WTC11 (cell line): Measurements from ENCODE around the gene JAZF1. TPM values are rescaled to one million over a fixed set of nuclear protein-coding genes. Genes with fewer than 3 reads are reported as not detected.
A peak's percentile ranks its signal among the peaks of the same experiment; 100 is the strongest.

Experiments
- ATAC-seq: fragments of 200-7000 bp; cut with Tn5 transposase; 2 replicates; pipeline ENCODE4 v1.10.0; 2021; ENCODE audit warnings: mild to moderate bottlenecking, moderate library complexity
- CTCF ChIA-PET: fragments of 300-600 bp; sonication (Branson Sonifier 250); formaldehyde crosslinking; loops from one replicate; lab custom pipeline; 2021; ENCODE audit warnings: antibody characterized with exemption; lab: Charles Lee
- POLR2A ChIA-PET: fragments of 350-600 bp; sonication (Branson Sonifier 250); formaldehyde crosslinking; loops from one replicate; lab custom pipeline; 2021; ENCODE audit warnings: antibody characterized with exemption; lab: Charles Lee
- DNase-seq: peaks from one replicate; pipeline ENCODE4 v3.0.0; 2021; ENCODE audit warnings: low spot score
- H3K27ac Mint-ChIP-seq: 2 replicates; pipeline ENCODE4 v1.8.0; 2021; ENCODE audit warnings: mixed read lengths
- H3K27me3 Mint-ChIP-seq: 2 replicates; pipeline ENCODE4 v1.8.0; 2021; ENCODE audit warnings: low read depth, mild to moderate bottlenecking, moderate library complexity, mixed read lengths
- H3K36me3 Mint-ChIP-seq: 2 replicates; pipeline ENCODE4 v1.8.0; 2021; ENCODE audit warnings: mixed read lengths
- H3K4me1 Mint-ChIP-seq: 2 replicates; pipeline ENCODE4 v1.8.0; 2022; ENCODE audit warnings: mixed read lengths
- H3K4me3 Mint-ChIP-seq: 2 replicates; pipeline ENCODE4 v1.8.0; 2021; ENCODE audit warnings: mild to moderate bottlenecking, moderate library complexity, mixed read lengths
- H3K9me3 Mint-ChIP-seq: 2 replicates; pipeline ENCODE4 v1.8.0; 2021; ENCODE audit warnings: mixed read lengths
- AFF4 ChIP-seq: sonication (generic); formaldehyde crosslinking; IDR thresholded peaks from 2 replicates; pipeline ENCODE4 v1.8.1; 2023; ENCODE audit warnings: mild to moderate bottlenecking, missing genetic modification reagents, borderline replicate concordance
- ARID4B ChIP-seq: sonication (generic); formaldehyde crosslinking; IDR thresholded peaks from 2 replicates; pipeline ENCODE4 v1.8.0; 2023; ENCODE audit warnings: missing genetic modification reagents, mild to moderate bottlenecking, borderline replicate concordance
- ATF3 ChIP-seq: sonication (generic); formaldehyde crosslinking; conservative IDR thresholded peaks from 2 replicates; pipeline ENCODE4 v1.8.1; 2022; ENCODE audit warnings: mild to moderate bottlenecking, missing genetic modification reagents
- CREM ChIP-seq: sonication (generic); formaldehyde crosslinking; IDR thresholded peaks from 2 replicates; pipeline ENCODE4 v1.8.1; 2022; ENCODE audit warnings: mild to moderate bottlenecking, missing genetic modification reagents, moderate library complexity
- CTCF ChIP-seq: fragments of 200-600 bp; IDR thresholded peaks from 2 replicates; pipeline ENCODE4 v1.8.0; 2022; ENCODE audit warnings: antibody characterized with exemption
- GRHL2 ChIP-seq: fragments of 250-450 bp; sonication (Bioruptor Pico); IDR thresholded peaks from 2 replicates; pipeline ENCODE4 v1.8.0; 2022; ENCODE audit warnings: mild to moderate bottlenecking, moderate library complexity; ENCODE audit not compliant: insufficient replicate concordance, severe bottlenecking
- GTF2I ChIP-seq: fragments of 250-450 bp; sonication (Bioruptor Pico); conservative IDR thresholded peaks from 2 replicates; pipeline ENCODE4 v1.4.0; 2021; ENCODE audit warnings: mild to moderate bottlenecking
- MXD4 ChIP-seq: fragments of 250-450 bp; sonication (Bioruptor Pico); IDR thresholded peaks from 2 replicates; pipeline ENCODE4 v1.8.0; 2021; ENCODE audit warnings: mild to moderate bottlenecking, moderate library complexity, borderline replicate concordance
- NFATC4 ChIP-seq: fragments of 250-450 bp; sonication (Bioruptor Pico); IDR thresholded peaks from 2 replicates; pipeline ENCODE4 v1.9.0; 2021; ENCODE audit warnings: mild to moderate bottlenecking
- NFE2L1 ChIP-seq: sonication (generic); formaldehyde crosslinking; IDR thresholded peaks from 2 replicates; pipeline ENCODE4 v1.8.1; 2023; ENCODE audit warnings: missing genetic modification reagents
- NFYB ChIP-seq: sonication (generic); formaldehyde crosslinking; conservative IDR thresholded peaks from 2 replicates; pipeline ENCODE4 v1.8.0; 2022; ENCODE audit warnings: low read depth, missing genetic modification reagents
- SP1 ChIP-seq: sonication (generic); formaldehyde crosslinking; conservative IDR thresholded peaks from 2 replicates; pipeline ENCODE4 v1.8.1; 2022; ENCODE audit warnings: missing genetic modification reagents
- TEAD4 ChIP-seq: sonication (generic); formaldehyde crosslinking; IDR thresholded peaks from 2 replicates; pipeline ENCODE4 v1.8.0; 2022; ENCODE audit warnings: mild to moderate bottlenecking, missing genetic modification reagents
- USF1 ChIP-seq: sonication (generic); formaldehyde crosslinking; IDR thresholded peaks from 2 replicates; pipeline ENCODE4 v1.8.0; 2022; ENCODE audit warnings: mild to moderate bottlenecking, missing genetic modification reagents
- ZBTB21 ChIP-seq: sonication (generic); formaldehyde crosslinking; IDR thresholded peaks from 2 replicates; pipeline ENCODE4 v1.8.1; 2023; ENCODE audit warnings: mild to moderate bottlenecking, missing genetic modification reagents, borderline replicate concordance
- ZNF138 ChIP-seq: sonication (generic); formaldehyde crosslinking; conservative IDR thresholded peaks from 2 replicates; pipeline ENCODE4 v1.8.1; 2022; ENCODE audit warnings: mild to moderate bottlenecking, moderate library complexity, missing genetic modification reagents
- ZNF396 ChIP-seq: fragments of 250-450 bp; sonication (Bioruptor Pico); IDR thresholded peaks from 2 replicates; pipeline ENCODE4 v1.8.0; 2021; ENCODE audit warnings: mild to moderate bottlenecking, moderate library complexity, borderline replicate concordance
- ZNF425 ChIP-seq: fragments of 250-450 bp; sonication (Bioruptor Pico); conservative IDR thresholded peaks from 2 replicates; pipeline ENCODE4 v1.9.0; 2021; ENCODE audit warnings: mild to moderate bottlenecking
- total RNA-seq: library from RNA; stranded (reverse); gene quantifications from 3 replicates; pipeline ENCODE4 v1.2.3, GENCODE V29; 2021

Gene JAZF1
- total RNA-seq, 1 experiment from 2014 or later: 19.0 TPM

GRCh38 chr7:28137463-28137862, 43.1 kb downstream of the JAZF1 start:
- no peak overlapping the region for H3K4me3 Mint-ChIP-seq
- no peak for DNase-seq
- CTCF ChIA-PET: no interaction called here
- TF ChIP-seq TEAD4 (CRISPR knock-in tag) (no peak), CTCF (no peak), ZBTB21 (CRISPR knock-in tag) (no peak), ZNF138 (CRISPR knock-in tag) (no peak), CREM (CRISPR knock-in tag) (no peak), NFATC4 (no peak), NFYB (CRISPR knock-in tag) (no peak), SP1 (CRISPR knock-in tag) (no peak), MXD4 (CRISPR knock-in tag) (no peak), ZNF396 (CRISPR knock-in tag) (no peak), ATF3 (CRISPR knock-in tag) (no peak), ARID4B (CRISPR knock-in tag) (no peak), GTF2I (no peak)
- no peaks in the 10 kb centered on the region for H3K9me3 Mint-ChIP-seq
- no peak overlapping the region for H3K27ac Mint-ChIP-seq
- no peaks in the 10 kb centered on the region for H3K36me3 Mint-ChIP-seq
- ATAC-seq: peak; percentile 36; the same call in 1 of the 2 replicates
- H3K4me1 Mint-ChIP-seq: peaks cover 30% of the 10 kb centered on the region
- no peaks in the 10 kb centered on the region for H3K27me3 Mint-ChIP-seq
- POLR2A ChIA-PET: no interaction called here

GRCh38 chr7:28136885-28137284, 43.7 kb downstream of the JAZF1 start:
- POLR2A ChIA-PET: no interaction called here
- Mint-ChIP-seq H3K9me3 (no peaks in the 10 kb centered on the region), H3K4me1 (peaks cover 30% of the 10 kb centered on the region), H3K27me3 (no peaks in the 10 kb centered on the region), H3K36me3 (no peaks in the 10 kb centered on the region), H3K4me3 (no peak overlapping the region), H3K27ac (no peak overlapping the region)
- CTCF ChIA-PET: no interaction called here
- DNase-seq (no peak), ATAC-seq (no peak; the same call in 1 of the 2 replicates)
- TF ChIP-seq ARID4B (CRISPR knock-in tag) (no peak), ZNF425 (CRISPR knock-in tag) (no peak), USF1 (CRISPR knock-in tag) (no peak), GRHL2 (CRISPR knock-in tag) (no peak), NFE2L1 (CRISPR knock-in tag) (no peak), AFF4 (CRISPR knock-in tag) (no peak)
